ENCODE results near the gene CRYM.

DNA sequence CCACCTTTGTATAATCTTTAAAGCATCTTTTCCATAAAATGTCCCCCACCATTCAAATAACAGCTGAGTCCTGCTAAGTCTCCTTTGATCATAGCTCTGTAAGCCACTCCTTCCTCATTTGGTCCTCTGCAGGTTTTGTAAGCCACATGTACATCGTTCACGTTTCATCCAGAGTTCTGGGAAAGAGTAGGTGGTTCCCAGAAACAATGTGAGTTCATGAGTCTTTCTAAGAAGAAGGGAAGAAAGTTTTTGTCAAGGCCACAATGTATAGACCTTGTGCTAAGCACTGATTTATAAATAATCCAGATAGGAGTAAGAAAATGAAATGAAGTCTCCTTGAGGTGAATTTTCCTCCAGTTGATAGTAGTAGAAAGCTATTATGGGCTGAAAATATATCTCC is 53.3 kb downstream of the CRYM start:
- TF ChIP-seq MYC (IDR thresholded peaks at IDR 0.05; ENCODE audit: low read depth, low read length) = no peak
- TF ChIP-seq, protein P1, sequence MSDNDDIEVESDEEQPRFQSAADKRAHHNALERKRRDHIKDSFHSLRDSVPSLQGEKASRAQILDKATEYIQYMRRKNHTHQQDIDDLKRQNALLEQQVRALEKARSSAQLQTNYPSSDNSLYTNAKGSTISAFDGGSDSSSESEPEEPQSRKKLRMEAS (IDR thresholded peaks at IDR 0.05; ENCODE audit: insufficient read depth, insufficient read length) = no peak
- TF ChIP-seq, protein P2, sequence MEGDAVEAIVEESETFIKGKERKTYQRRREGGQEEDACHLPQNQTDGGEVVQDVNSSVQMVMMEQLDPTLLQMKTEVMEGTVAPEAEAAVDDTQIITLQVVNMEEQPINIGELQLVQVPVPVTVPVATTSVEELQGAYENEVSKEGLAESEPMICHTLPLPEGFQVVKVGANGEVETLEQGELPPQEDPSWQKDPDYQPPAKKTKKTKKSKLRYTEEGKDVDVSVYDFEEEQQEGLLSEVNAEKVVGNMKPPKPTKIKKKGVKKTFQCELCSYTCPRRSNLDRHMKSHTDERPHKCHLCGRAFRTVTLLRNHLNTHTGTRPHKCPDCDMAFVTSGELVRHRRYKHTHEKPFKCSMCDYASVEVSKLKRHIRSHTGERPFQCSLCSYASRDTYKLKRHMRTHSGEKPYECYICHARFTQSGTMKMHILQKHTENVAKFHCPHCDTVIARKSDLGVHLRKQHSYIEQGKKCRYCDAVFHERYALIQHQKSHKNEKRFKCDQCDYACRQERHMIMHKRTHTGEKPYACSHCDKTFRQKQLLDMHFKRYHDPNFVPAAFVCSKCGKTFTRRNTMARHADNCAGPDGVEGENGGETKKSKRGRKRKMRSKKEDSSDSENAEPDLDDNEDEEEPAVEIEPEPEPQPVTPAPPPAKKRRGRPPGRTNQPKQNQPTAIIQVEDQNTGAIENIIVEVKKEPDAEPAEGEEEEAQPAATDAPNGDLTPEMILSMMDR (IDR thresholded peaks at IDR 0.05; ENCODE audit: extremely low read depth in 1 of 2, insufficient read depth in 1 of 2, low read depth in 1 of 2, low read length in 2 of 2) = no peak
- no peak for TF ChIP-seq POLR2AphosphoS5 (IDR thresholded peaks at IDR 0.05; ENCODE audit: insufficient read depth, low read depth, low read length)
- TF ChIP-seq GATA2 (IDR thresholded peaks at IDR 0.05; ENCODE audit: insufficient read depth, insufficient read length, low read depth, low read length) = no peak
- TF ChIP-seq FOS (IDR thresholded peaks at IDR 0.05; ENCODE audit: borderline replicate concordance, insufficient read depth, low read length) = no peak
- no peak for TF ChIP-seq EZH2 (IDR thresholded peaks at IDR 0.05; ENCODE audit: borderline replicate concordance, low read depth, low read length, severe bottlenecking)

Data from endothelial cell of umbilical vein (primary cell).